ENCODE measurements around the gene APOBEC3B.

GRCh38 chr22:38956551-38956950 is 25.6 kb upstream of the APOBEC3B start:
- TF ChIP-seq EZH2phosphoT487 (IDR thresholded peaks at IDR 0.05; ENCODE audit: low read depth, severe bottlenecking, unreplicated experiment) (no peak), EZH2 (IDR thresholded peaks at IDR 0.05; ENCODE audit: borderline replicate concordance) (no peak)
- TF ChIP-seq, protein P1, sequence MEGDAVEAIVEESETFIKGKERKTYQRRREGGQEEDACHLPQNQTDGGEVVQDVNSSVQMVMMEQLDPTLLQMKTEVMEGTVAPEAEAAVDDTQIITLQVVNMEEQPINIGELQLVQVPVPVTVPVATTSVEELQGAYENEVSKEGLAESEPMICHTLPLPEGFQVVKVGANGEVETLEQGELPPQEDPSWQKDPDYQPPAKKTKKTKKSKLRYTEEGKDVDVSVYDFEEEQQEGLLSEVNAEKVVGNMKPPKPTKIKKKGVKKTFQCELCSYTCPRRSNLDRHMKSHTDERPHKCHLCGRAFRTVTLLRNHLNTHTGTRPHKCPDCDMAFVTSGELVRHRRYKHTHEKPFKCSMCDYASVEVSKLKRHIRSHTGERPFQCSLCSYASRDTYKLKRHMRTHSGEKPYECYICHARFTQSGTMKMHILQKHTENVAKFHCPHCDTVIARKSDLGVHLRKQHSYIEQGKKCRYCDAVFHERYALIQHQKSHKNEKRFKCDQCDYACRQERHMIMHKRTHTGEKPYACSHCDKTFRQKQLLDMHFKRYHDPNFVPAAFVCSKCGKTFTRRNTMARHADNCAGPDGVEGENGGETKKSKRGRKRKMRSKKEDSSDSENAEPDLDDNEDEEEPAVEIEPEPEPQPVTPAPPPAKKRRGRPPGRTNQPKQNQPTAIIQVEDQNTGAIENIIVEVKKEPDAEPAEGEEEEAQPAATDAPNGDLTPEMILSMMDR (IDR thresholded peaks at IDR 0.05; ENCODE audit: poor library complexity) = no peak
